ENCODE results near the gene ST3GAL6. TPM values are rescaled to one million over a fixed set of nuclear protein-coding genes. Genes with fewer than 3 reads are reported as not detected.

Gene ST3GAL6
- total and polyA plus RNA-seq, 10 of the 15 experiments (the other 5 are each of a cell fraction or from before 2014, with no cell fraction given) = 19.5 to 41.2 (median 37.4) TPM

DNA sequence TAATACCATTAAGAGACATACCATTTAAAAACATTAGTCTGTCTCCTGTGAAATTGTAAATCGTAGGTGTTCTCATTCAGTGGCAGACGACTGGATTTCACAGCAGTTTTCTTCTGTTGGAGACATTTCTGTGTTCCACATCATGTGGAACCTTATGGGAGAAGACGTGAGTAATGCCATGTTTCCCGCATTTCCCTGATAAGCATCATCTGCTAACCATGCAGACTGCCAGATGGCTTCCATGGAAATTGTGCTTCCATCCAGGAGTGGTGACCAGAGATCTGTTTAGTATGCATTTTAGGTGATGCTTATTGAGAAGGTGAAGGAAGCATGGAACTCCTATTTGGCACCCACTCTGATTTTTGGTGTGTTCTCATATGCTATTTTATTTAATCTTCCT lies 28.4 kb upstream of the ST3GAL6 start (continued):
- no peak for TF ChIP-seq USF1 (IDR thresholded peaks at IDR 0.05; ENCODE audit: borderline replicate concordance, extremely low read length, insufficient read depth, low read depth, low read length)
- no peak for TF ChIP-seq CREB1 (IDR thresholded peaks at IDR 0.05; ENCODE audit: low read depth)
- no peak for TF ChIP-seq IKZF2 (IDR thresholded peaks at IDR 0.05)
- TF ChIP-seq RAD21 (IDR thresholded peaks at IDR 0.05; ENCODE audit: insufficient read depth, low read depth, low read length) = no peak
- TF ChIP-seq KAT2A (conservative IDR thresholded peaks at IDR 0.05; ENCODE audit: control insufficient read depth, low read depth, low read length) = no peak
- TF ChIP-seq NBN (IDR thresholded peaks at IDR 0.05) = no peak
- TF ChIP-seq SMC3 (IDR thresholded peaks at IDR 0.05; ENCODE audit: borderline replicate concordance, low read length) = no peak

DNA sequence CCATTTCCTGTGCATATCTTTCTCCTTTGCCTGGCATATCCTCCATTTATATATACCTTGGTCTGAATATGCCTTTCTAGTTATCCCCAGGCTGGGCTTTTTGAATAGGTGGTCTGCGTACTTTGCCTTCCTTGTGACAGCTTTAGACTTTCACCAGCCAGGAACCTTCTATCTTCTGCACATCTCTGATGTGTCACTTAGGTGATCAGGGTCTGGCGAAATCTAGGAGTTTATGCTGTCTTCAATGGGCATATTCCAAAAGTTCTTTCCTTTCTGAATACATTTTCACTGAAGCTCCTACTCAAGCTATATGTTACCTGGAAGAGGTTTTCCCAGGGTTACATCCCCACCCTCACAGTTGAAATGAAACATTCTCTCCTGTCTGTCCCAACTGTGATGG lies 27.8 kb upstream of the ST3GAL6 start:
- RAD21 ChIA-PET (ENCODE audit: unreplicated experiment) = interaction anchor here (0.6 to 7.4 kb wide), 13 partner anchors 10 to 173 kb away, joined by 3 to 48 read pairs (median 5); no protein-coding TSS in a partner anchor
- POLR2A ChIA-PET = interaction anchor here (0.9 to 5.3 kb wide), 11 partner anchors 9 to 206 kb away, joined by 3 to 43 read pairs (median 3); partner anchors contain the start of gene CPOX
- CTCF ChIA-PET = interaction anchor here (0.8 to 1.8 kb wide), 6 partner anchors 10 to 133 kb away, joined by 3 to 6 read pairs (median 4); no protein-coding TSS in a partner anchor
- no peak overlapping the region for H3K27ac ChIP-seq (ENCODE audit: control insufficient read depth, insufficient read depth)
- H4K20me1 ChIP-seq (ENCODE audit: control insufficient read depth, insufficient read depth) = no peaks in the 10 kb centered on the region
- H3K4me2 ChIP-seq (ENCODE audit: control insufficient read depth, insufficient read depth) = peak overlapping the region; percentile 73
- no peak overlapping the region; the same call in 1 of the 2 replicates for H3K9ac ChIP-seq (ENCODE audit: control insufficient read depth, insufficient read depth, low read length)
- in situ Hi-C loops (cut with MboI) = no loop called here
- SMC1A ChIA-PET (ENCODE audit: uncharacterized antibody, unreplicated experiment) = interaction anchor here (0.7 to 4.8 kb wide), 19 partner anchors 9 to 186 kb away, joined by 3 to 51 read pairs (median 7); partner anchors contain the start of gene ST3GAL6
- H2AFZ ChIP-seq (ENCODE audit: control insufficient read depth, low read depth, low read length) = no peak overlapping the region
- DNase-seq (ENCODE audit: low read depth, low spot score) (no peak), ATAC-seq (no peak), FAIRE-seq (no peak)
- 72% methylated on average over 2 of the region's 2 CpGs for WGBS (ENCODE audit: insufficient coverage, insufficient replicate concordance, low lambda C conversion rate, missing lambda C conversion rate)
- intact Hi-C loops (cut with micrococcal nuclease; ENCODE audit: unreplicated experiment) = no loop called here
- no peaks in the 10 kb centered on the region for H3K4me1 ChIP-seq (ENCODE audit: control insufficient read depth, insufficient read depth, low read length)
- peak overlapping the region; percentile 41 for H3K4me3 ChIP-seq
- no peaks in the 10 kb centered on the region for H3K27me3 ChIP-seq (replicated peaks in 1 of 2; ENCODE audit: control insufficient read depth in 2 of 2, insufficient read depth in 2 of 2, low read length in 1 of 2)
- H3K79me2 ChIP-seq (ENCODE audit: control insufficient read depth, insufficient read depth, low read length) = peaks cover 39% of the 10 kb centered on the region
- no TSS peak for BruUV-seq (replicated peaks)
- TF ChIP-seq HDGF (IDR thresholded peaks at IDR 0.05) (no peak), ZBED1 (IDR thresholded peaks at IDR 0.05; ENCODE audit: borderline replicate concordance) (no peak), SPI1 (IDR thresholded peaks at IDR 0.05; ENCODE audit: borderline replicate concordance, insufficient read depth, low read depth, low read length) (no peak), NR2C1 (IDR thresholded peaks at IDR 0.05) (no peak), POU2F2 (IDR thresholded peaks at IDR 0.05; ENCODE audit: borderline replicate concordance, low read depth, low read length) (no peak), RAD21 (IDR thresholded peaks at IDR 0.05; ENCODE audit: insufficient read depth, low read depth, low read length) (no peak), SUZ12 (IDR thresholded peaks at IDR 0.05; ENCODE audit: unreplicated experiment) (no peak), BHLHE40 (IDR thresholded peaks at IDR 0.05; ENCODE audit: borderline replicate concordance in 1 of 2, low read depth in 2 of 2, low read length in 1 of 2) (no peak), MTA2 (IDR thresholded peaks at IDR 0.05; ENCODE audit: low read depth) (no peak)
- H3K36me3 ChIP-seq (ENCODE audit: control insufficient read depth in 2 of 2, insufficient read depth in 2 of 2, low read length in 1 of 2) = no peaks in the 10 kb centered on the region
- no peaks in the 10 kb centered on the region for H3K9me3 ChIP-seq (replicated peaks; ENCODE audit: control insufficient read depth, insufficient read depth, low read length)
